Body of pancreas (tissue), 4 donors: Measurements from ENCODE around the gene TMEM63C.

Source experiments
- CTCF ChIP-seq, 7 experiments: fragments of 450-650 bp in 4 of 7; fragments of 200-600 bp in 3 of 7; sonication (generic) in 3 of 7; IDR thresholded peaks; one replicate each; pipeline ENCODE4 v1.5.1; 2016 to 2019; ENCODE audit warnings: antibody characterized with exemption in 7 of 7
- POLR2A ChIP-seq, 3 donors: fragments of 450-650 bp; IDR thresholded peaks; one replicate each; pipeline ENCODE4 v1.6.1; 2016; ENCODE audit warnings: antibody characterized with exemption in 3 of 3, mild to moderate bottlenecking in 2 of 3

GRCh38 chr14:77257700-77258099, 76.1 kb downstream of the TMEM63C start:
- TF ChIP-seq CTCF (IDR thresholded peaks at IDR 0.05), result no peak
- no peak for TF ChIP-seq POLR2A (IDR thresholded peaks at IDR 0.05)
